HG03571 (cell line): ENCODE results near the gene MRPL9.
"Not testable (repeated sequence)": the region's sequence is repeated elsewhere in the genome, so short reads cannot be mapped to it uniquely, and the experiment has no call there.

Source experiments
- ATAC-seq: cut with Tn5 transposase; IDR thresholded peaks from one replicate; pipeline ENCODE4 v1.9.1; 2021; ENCODE audit not compliant: unreplicated experiment

The MRPL9 gene

GRCh38 chr1:151787689-151788088 lies 24.4 kb upstream of the MRPL9 start:
- ATAC-seq, result no peak

GRCh38 chr1:151783796-151784195 lies 20.5 kb upstream of the MRPL9 start:
- ATAC-seq, result no peak

GRCh38 chr1:151782741-151783140 lies 19.4 kb upstream of the MRPL9 start:
- no peak for ATAC-seq

GRCh38 chr1:151782026-151782425 lies 18.7 kb upstream of the MRPL9 start:
- ATAC-seq, result not testable (repeated sequence)

- not testable (repeated sequence) for ATAC-seq
Observed at GRCh38 chr1:151780736-151781135, 17.4 kb upstream of the MRPL9 start.

- ATAC-seq, result no peak
Observed at GRCh38 chr1:151779852-151780251, 16.6 kb upstream of the MRPL9 start.

GRCh38 chr1:151777317-151777716 lies 14.0 kb upstream of the MRPL9 start:
- no peak for ATAC-seq

GRCh38 chr1:151776665-151777062 lies 13.4 kb upstream of the MRPL9 start:
- ATAC-seq, result no peak

- no peak for ATAC-seq
Observed at GRCh38 chr1:151775894-151776664, 12.8 kb upstream of the MRPL9 start.

GRCh38 chr1:151774256-151774922 lies 11.1 kb upstream of the MRPL9 start:
- no peak for ATAC-seq

- ATAC-seq, result no peak
Observed at GRCh38 chr1:151773702-151774101, 10.4 kb upstream of the MRPL9 start.

GRCh38 chr1:151769270-151769669 lies 6.0 kb upstream of the MRPL9 start:
- ATAC-seq, result not testable (repeated sequence)

GRCh38 chr1:151768351-151769066 lies 5.2 kb upstream of the MRPL9 start:
- ATAC-seq, result not testable (repeated sequence)

- no peak for ATAC-seq
Observed at GRCh38 chr1:151763990-151764389, 694 bp upstream of the MRPL9 start.

- ATAC-seq, result no peak
Observed at GRCh38 chr1:151760597-151761385, 2.5 kb downstream of the MRPL9 start.

GRCh38 chr1:151759241-151759640 lies 4.1 kb downstream of the MRPL9 start:
- ATAC-seq, result no peak

- ATAC-seq, result no peak
Observed at GRCh38 chr1:151756291-151756690, 7.0 kb downstream of the MRPL9 start.

- ATAC-seq, result no peak
Observed at GRCh38 chr1:151741516-151741915, 21.8 kb downstream of the MRPL9 start.

GRCh38 chr1:151739590-151740355 lies 23.5 kb downstream of the MRPL9 start:
- no peak for ATAC-seq

- no peak for ATAC-seq
Observed at GRCh38 chr1:151737479-151737878, 25.8 kb downstream of the MRPL9 start.
